Measurements from ENCODE around the gene CIITA.
"Not testable (repeated sequence)": the region's sequence is repeated elsewhere in the genome, so short reads cannot be mapped to it uniquely, and the experiment has no call there.

The CIITA gene

GRCh38 chr16:10965440-10966061 lies 88.5 kb downstream of the CIITA start:
- Histone ChIP-seq H3K27me3 (ENCODE audit: insufficient read depth, low read depth) (no peaks in the 10 kb centered on the region), H3K4me1 (ENCODE audit: low read depth, poor library complexity, severe bottlenecking) (peaks cover 71% of the 10 kb centered on the region), H3K4me2 (peak overlapping the region; percentile 97)

GRCh38 chr16:10966129-10966528 lies 89.1 kb downstream of the CIITA start:
- Histone ChIP-seq H3K9ac (peak overlapping the region; percentile 87), H3K79me2 (ENCODE audit: insufficient read depth, low read depth) (peaks cover 5% of the 10 kb centered on the region; the same call in 1 of the 2 replicates), H4K20me1 (ENCODE audit: insufficient read depth) (no peaks in the 10 kb centered on the region), H3K4me1 (ENCODE audit: low read depth, poor library complexity, severe bottlenecking) (peaks cover 72% of the 10 kb centered on the region), H3K36me3 (ENCODE audit: insufficient read depth) (no peaks in the 10 kb centered on the region), H3K27me3 (ENCODE audit: insufficient read depth, low read depth) (no peaks in the 10 kb centered on the region), H3K4me2 (peak overlapping the region; percentile 97), H3K4me3 (IDR thresholded peaks at IDR 0.05; ENCODE audit: insufficient read depth, low read depth, low read length) (no peak overlapping the region), H3K27ac (peak overlapping the region; percentile 97), H2AFZ (ENCODE audit: low read depth) (no peak overlapping the region)
- TF ChIP-seq CTCF (conservative IDR thresholded peaks at IDR 0.05; ENCODE audit: low read depth, low read length): no peak

More at GRCh38 chr16:10965440-10966061, 88.5 kb downstream of the CIITA start:
- peak overlapping the region; percentile 30 for H3K4me3 ChIP-seq (IDR thresholded peaks at IDR 0.05; ENCODE audit: insufficient read depth, low read depth, low read length)
- peaks cover 6% of the 10 kb centered on the region; the same call in 1 of the 2 replicates for H3K79me2 ChIP-seq (ENCODE audit: insufficient read depth, low read depth)
- H3K36me3 ChIP-seq (ENCODE audit: insufficient read depth): no peaks in the 10 kb centered on the region
- no peaks in the 10 kb centered on the region for H4K20me1 ChIP-seq (ENCODE audit: insufficient read depth)
- H3K9ac ChIP-seq: peak overlapping the region; percentile 87
- TF ChIP-seq CTCF (conservative IDR thresholded peaks at IDR 0.05; ENCODE audit: low read depth, low read length): no peak
- peak overlapping the region; percentile 97 for H3K27ac ChIP-seq
- H2AFZ ChIP-seq (ENCODE audit: low read depth): no peak overlapping the region

- H3K4me3 ChIP-seq (IDR thresholded peaks at IDR 0.05; ENCODE audit: insufficient read depth, low read depth, low read length); H2AFZ ChIP-seq (ENCODE audit: low read depth); H4K20me1 ChIP-seq (ENCODE audit: insufficient read depth); H3K27me3 ChIP-seq (ENCODE audit: insufficient read depth, low read depth); H3K36me3 ChIP-seq (ENCODE audit: insufficient read depth); H3K79me2 ChIP-seq (ENCODE audit: insufficient read depth, low read depth): not testable (repeated sequence)
- peaks cover 76% of the 10 kb centered on the region for H3K4me1 ChIP-seq (ENCODE audit: low read depth, poor library complexity, severe bottlenecking)
- peak overlapping the region; percentile 97 for H3K27ac ChIP-seq
- H3K4me2 ChIP-seq: peak overlapping the region; percentile 97
- peak overlapping the region; percentile 87; the same call in 1 of the 2 replicates for H3K9ac ChIP-seq
These were observed 89.6 kb downstream of the CIITA start for GRCh38 chr16:10966559-10966958.

- no peaks in the 10 kb centered on the region for H4K20me1 ChIP-seq (ENCODE audit: insufficient read depth)
- H3K27me3 ChIP-seq (ENCODE audit: insufficient read depth, low read depth): no peaks in the 10 kb centered on the region
- H2AFZ ChIP-seq (ENCODE audit: low read depth): no peak overlapping the region
- peaks cover 5% of the 10 kb centered on the region; the same call in 1 of the 2 replicates for H3K79me2 ChIP-seq (ENCODE audit: insufficient read depth, low read depth)
- TF ChIP-seq CTCF (conservative IDR thresholded peaks at IDR 0.05; ENCODE audit: low read depth, low read length): no peak
- H3K4me3 ChIP-seq (IDR thresholded peaks at IDR 0.05; ENCODE audit: insufficient read depth, low read depth, low read length): no peak overlapping the region
- H3K36me3 ChIP-seq (ENCODE audit: insufficient read depth): no peaks in the 10 kb centered on the region
- no peak overlapping the region for H3K27ac ChIP-seq
- H3K4me1 ChIP-seq (ENCODE audit: low read depth, poor library complexity, severe bottlenecking): peaks cover 80% of the 10 kb centered on the region
- H3K9ac ChIP-seq: no peak overlapping the region
- H3K4me2 ChIP-seq: no peak overlapping the region; the same call in 1 of the 2 replicates
These were observed 91.0 kb downstream of the CIITA start for GRCh38 chr16:10967986-10968385.

- no peak for TF ChIP-seq CTCF (conservative IDR thresholded peaks at IDR 0.05; ENCODE audit: low read depth, low read length)
- no peak overlapping the region for H2AFZ ChIP-seq (ENCODE audit: low read depth)
- H3K4me2 ChIP-seq: no peak overlapping the region; the same call in 1 of the 2 replicates
- peaks cover 5% of the 10 kb centered on the region; the same call in 1 of the 2 replicates for H3K79me2 ChIP-seq (ENCODE audit: insufficient read depth, low read depth)
- H3K4me3 ChIP-seq (IDR thresholded peaks at IDR 0.05; ENCODE audit: insufficient read depth, low read depth, low read length): no peak overlapping the region
- H3K9ac ChIP-seq: no peak overlapping the region
- no peaks in the 10 kb centered on the region for H3K36me3 ChIP-seq (ENCODE audit: insufficient read depth)
- no peaks in the 10 kb centered on the region for H3K27me3 ChIP-seq (ENCODE audit: insufficient read depth, low read depth)
- H3K27ac ChIP-seq: no peak overlapping the region
- peaks cover 80% of the 10 kb centered on the region for H3K4me1 ChIP-seq (ENCODE audit: low read depth, poor library complexity, severe bottlenecking)
- H4K20me1 ChIP-seq (ENCODE audit: insufficient read depth): no peaks in the 10 kb centered on the region
These were observed 91.5 kb downstream of the CIITA start for GRCh38 chr16:10968498-10968897.

Data from KMS-11 (cell line).